NCI-H510A (cell line): ENCODE measurements around the gene CAMK1D.
"Not testable (repeated sequence)": the region's sequence is repeated elsewhere in the genome, so short reads cannot be mapped to it uniquely, and the experiment has no call there.

Experiments used
- DNase-seq: peaks from one replicate; lab custom pipeline; 2025; lab: John Stamatoyannopoulos, UW

CAMK1D gene

DNA sequence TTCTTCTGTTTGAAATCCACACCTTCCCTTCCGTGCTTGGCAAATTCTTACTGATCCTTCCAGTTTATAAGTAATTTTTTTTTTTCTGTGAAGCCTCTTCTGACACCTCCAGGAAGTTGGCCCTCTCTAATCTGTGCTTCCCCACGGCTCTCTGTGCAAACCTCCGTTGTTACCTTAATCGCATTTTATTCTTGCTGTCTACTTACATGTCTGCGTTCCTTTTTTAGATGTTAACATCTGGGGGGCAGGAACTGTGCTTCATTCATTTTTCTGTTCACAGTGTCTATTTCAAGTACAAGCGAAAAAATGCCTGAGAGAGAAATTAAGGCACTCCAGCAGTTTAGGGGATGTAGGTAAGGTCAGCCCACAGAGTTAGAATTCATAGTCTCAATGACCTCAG lies 8.4 kb upstream of the CAMK1D start:
- DNase-seq: no peak

DNA sequence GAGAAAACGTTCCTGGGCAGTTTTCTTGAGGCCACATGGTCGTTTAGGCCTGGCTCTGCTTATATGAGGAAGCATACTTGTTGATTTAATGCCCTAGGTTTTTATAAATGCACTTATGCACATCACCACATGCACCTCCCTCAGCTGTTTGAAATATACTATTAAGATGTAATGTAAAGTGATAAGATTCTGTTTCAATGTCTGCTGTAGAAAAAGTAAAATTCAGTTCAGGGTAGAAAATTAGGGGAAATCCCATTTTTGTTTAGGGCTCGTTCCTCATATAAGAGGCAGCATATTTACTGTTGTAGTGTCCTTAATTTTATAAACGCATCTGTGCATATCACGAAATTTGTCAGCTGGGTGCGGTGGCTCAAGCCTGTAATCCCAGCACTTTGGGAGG lies 7.8 kb upstream of the CAMK1D start:
- DNase-seq: no peak

DNA sequence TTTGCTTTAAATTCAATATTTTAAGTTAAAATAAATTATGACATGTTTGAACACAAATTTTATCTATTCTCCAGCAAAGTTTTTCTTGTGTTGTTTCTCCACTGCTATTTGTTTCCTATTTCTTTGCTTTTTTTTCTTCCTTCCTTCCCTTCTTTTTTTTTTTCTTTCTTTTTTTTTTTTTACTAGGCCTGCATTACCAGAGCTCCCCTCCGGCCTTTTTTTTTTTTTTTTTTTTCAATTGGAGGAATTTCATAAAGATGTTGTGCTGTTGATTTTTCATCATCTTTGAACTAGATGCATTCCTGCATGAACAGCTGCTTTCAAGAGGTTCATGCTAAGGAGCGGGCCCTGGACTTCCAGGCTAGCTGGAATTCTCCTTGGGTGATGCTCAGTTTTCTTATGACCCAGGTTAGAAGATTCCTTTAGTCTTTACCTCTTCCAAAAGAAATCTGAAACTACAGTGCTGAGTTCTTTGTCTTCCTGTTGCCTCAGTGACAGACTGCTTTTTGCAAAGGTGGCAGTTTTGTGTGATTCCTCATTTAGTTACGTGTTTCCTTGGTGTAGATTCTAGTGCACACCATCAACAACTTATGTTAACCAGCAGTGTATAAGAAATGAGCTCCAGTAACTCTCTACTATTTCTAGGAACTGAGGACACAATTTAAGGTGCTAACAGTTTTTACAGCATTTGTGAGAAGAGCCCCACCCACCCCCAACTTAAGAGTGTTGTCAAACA lies 4.8 kb upstream of the CAMK1D start:
- DNase-seq: no peak

- DNase-seq: no peak
Measured at GRCh38 chr10:12346707-12347106, 2.6 kb upstream of the CAMK1D start.

DNA sequence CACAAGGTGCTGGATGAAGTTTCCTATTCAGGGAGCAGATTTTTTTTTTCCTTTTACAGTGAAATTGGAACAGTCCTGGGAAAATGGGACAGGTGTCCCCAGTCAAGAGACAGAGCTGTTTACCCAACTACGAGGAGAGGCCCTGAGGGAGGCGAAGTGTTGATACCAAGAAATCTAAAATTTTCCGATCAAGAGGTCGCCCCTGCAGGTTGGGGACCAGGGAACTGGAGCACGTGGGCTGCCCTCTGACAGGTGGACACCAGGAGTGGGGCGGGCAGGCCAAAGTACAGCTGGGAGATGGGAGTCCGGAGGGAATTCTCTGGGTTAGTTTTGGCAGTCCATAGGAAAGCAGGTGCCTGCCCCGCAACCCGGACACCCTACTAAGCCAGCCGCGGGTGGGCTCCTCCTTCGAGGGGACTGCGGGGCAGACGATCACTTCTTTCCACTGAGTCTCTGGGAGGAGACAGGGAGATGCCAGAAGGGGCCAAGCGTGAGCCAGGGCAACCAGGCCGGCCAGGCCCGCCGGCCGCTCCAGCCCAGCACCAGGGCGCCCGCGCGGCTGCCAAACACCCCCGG lies 965 bp upstream of the CAMK1D start:
- no peak for DNase-seq

- no peak for DNase-seq
Measured at GRCh38 chr10:12349629-12350166, 351 bp downstream of the CAMK1D start.

- no peak for DNase-seq
Measured at GRCh38 chr10:12350167-12350872, 973 bp downstream of the CAMK1D start.

- DNase-seq: no peak
Measured at GRCh38 chr10:12350925-12351324, 1.6 kb downstream of the CAMK1D start.

DNA sequence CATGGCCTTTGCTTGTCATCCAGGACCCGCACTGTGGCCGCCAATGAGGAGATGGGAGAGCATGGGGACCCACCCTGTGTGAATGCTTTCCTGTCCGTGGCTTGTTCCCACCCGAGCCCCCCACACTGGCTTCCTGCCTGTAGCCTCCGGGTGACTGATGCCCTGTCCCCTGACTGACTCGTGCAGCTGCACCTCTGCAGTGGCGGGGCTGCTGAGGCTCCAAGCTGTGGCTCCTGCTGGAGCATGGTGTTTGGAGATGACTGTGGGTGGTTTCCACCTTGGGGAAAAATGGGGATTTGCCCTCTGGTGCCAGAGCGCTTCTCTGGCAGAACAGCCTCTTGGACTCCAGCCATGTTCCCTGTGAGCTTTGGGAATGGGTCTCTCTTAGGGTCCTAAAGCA lies 2.1 kb downstream of the CAMK1D start:
- DNase-seq: no peak

DNA sequence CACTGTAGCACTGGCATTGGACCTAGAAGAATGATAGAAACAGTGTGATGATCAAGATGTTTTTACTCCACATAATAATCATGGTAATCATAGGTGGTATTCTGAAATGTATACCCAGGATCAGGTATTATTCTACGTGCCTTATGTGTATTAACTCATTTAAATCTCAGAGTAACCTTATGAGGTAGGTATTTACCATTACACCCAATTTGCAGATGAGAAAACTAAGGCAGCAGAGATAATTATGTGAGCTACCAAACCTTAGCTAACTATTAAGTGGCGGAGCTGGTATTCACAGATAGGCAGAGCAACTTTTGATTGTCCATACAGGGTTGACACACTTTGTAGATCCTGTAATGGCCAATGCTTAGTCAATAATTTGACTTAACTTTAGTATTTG lies 2.5 kb downstream of the CAMK1D start:
- DNase-seq: no peak

GRCh38 chr10:12353399-12354242 lies 4.3 kb downstream of the CAMK1D start:
- DNase-seq: no peak

DNA sequence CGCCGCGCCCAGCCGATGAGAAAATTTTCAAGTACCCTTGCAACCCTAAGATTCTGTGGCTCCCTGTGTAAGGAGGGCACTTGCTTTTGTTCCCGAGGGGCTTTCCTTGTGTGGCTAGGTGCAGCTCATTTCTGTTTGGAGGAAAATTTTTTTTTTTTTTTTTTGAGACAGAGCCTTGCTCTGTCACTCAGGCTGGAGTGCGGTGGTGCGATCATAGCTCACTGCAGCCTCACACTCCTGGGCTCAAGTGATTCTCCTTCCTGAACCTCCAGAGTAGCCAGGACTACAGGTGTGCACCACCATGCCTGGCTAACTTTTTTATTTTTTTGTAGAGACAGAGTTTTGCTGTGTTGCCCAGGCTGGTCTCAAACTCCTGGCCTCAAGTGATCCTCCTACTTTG lies 5.3 kb downstream of the CAMK1D start:
- not testable (repeated sequence) for DNase-seq

DNA sequence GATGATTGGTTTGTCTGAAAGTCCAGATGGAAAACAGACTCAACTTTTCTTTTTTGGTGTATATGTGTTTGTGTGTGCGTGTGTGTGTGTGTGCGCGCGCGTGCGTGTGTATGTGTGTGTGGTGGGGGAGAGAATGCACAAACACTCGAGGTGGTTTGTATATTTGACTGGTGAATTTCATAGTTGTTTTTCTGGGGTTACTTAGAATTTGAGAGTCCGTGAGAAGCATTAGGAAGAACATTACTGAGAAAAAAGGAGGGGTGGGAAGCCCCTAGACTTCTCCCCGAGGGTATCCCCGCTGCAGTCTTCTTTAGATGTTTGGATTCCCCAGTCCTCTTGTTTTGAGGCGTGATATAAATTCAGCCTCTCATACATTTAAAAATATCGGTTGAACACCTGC lies 6.0 kb downstream of the CAMK1D start:
- no peak for DNase-seq

DNA sequence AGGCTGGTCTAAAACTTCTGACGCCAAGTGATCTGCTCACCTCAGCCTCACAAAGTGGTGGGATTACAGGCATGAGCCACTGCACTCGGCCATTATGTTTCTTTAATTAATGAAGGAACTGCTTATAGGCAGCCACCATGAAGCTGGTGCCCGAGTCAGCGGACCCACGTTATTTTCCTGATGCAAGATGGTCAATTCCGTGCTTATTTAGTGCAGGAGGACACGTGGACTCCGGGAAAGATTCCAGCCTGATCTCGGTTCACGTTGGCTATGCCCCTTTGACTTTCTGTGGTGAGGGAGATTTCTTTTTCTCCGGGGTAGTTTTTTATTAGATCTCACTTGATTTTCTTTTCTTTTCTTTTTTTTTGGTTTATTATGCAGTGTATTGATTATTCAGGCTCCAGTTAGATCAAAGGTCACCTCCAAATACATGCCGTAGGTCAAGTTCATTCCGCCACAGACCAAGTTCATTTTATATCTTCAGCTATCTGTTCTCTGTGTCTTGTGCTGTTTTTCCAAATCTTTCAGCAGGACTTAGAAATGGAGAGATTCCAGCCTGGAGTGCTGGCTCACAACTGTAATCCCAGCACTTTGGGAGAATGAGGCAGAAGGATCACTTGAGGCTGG lies 8.3 kb downstream of the CAMK1D start:
- no peak for DNase-seq

GRCh38 chr10:12358863-12359564 lies 9.7 kb downstream of the CAMK1D start:
- no peak for DNase-seq

DNA sequence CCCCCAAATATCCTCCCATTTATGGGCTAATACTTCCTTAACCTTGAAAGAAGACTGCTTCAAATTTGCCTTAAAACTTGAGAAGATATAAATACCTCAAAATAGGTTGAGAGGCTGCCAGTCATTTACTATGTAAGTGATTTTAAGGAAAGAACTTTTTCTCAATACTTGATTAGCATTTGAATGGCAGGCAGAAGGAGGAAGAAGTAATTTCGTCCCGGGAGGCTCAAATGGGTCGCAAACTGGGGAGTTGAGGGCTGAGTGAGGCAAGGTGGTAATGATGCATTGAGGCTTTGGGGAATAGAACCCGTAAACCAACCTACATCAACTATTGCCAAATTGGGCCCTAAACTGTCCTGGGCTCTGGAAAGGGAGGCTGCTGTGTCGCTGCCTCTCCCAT lies 11.1 kb downstream of the CAMK1D start:
- no peak for DNase-seq

DNA sequence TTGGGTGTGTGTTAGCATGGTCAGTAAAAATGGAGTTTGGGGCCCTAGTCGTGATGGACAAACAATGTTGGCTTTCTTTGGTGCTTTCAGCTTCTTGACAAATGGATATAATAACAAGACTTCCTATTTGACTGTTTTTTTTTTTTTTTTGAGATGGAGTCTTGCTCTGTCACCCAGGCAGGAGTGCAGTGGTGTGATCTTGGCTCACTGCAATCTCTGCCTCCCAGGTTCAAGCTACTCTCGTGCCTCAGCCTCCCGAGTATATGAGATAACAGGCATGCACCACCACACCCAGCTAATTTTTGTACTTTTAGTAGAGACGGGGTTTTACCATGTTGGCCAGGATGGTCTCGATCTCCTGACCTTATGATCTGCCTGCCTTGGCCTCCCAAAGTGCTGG lies 11.8 kb downstream of the CAMK1D start:
- not testable (repeated sequence) for DNase-seq

DNA sequence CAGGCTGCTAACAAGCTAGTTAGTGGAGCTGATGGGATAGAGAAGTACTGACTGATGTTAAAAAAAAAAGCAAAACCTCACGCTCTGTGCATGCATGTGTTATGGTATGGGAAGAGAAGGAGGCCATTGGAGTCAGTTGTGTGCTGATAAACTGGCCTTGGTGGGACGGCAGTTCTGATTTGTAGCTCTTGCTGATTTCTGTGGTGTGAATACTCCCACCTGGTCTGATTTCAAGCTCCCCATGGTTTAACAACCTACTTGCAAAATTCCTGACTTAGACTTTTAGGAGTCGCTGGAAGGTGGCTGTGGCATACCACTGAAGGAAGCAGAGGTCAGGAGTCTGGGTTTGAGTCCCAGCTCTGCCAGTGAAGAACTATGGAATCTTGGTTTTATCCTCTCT lies 15.2 kb downstream of the CAMK1D start:
- DNase-seq: no peak

DNA sequence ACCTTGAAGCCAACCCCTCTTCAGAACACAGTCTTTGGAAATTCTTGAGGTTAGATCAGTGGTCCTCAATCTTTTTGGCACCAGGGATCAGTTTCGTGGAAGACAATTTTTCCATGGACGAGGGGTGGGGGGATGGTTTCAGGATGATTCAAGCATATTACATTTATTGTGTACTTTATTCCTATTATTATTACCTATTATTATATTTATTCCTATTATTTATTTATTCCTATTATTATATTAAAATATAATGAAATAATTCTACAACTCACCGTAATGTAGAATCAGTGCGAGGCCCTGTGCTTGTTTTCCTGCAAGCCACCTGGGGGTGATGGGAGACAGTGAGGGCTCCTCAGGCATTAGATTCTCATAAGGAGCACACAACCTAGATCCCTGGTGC lies 17.9 kb downstream of the CAMK1D start:
- no peak for DNase-seq

- DNase-seq: no peak
Measured at GRCh38 chr10:12369982-12370381, 20.6 kb downstream of the CAMK1D start.

DNA sequence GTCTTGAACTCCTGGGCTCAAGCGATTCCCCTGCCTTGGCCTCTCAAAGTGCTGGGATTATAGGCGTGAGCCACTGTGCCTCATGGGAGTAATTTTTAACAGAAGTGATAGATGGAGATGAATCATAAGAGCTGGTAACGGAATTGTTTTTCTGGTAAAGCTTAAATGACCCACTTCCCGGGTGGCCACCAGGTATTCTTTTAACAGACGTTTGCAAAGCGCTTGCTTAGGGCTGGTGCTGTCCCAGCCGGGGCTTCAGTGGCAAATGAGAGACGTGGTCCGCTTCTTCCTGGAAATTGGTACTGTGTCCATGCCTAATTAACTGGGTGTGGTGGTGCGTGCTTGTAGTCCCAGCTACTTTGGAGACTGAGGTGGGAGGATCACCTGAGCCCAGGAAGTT lies 23.5 kb downstream of the CAMK1D start:
- DNase-seq: no peak
